Body of pancreas (tissue), 4 donors: ENCODE data around the gene DMBX1. TPM values are rescaled to one million over a fixed set of nuclear protein-coding genes. Genes with fewer than 3 reads are reported as not detected.

Experiments
- ATAC-seq: fragments of 150-250 bp; one replicate; pipeline ENCODE4 v1.9.1; 2016
- DNase-seq, 4 donors: peaks; one replicate each; pipeline ENCODE4 v3.0.0-alpha.2; 2019
- H3K27ac ChIP-seq, 4 donors: fragments of 200-600 bp; sonication (generic); 1 replicate in 3 of 4; 2 replicates in 1 of 4; pipeline versions ENCODE4 v1.5.1 to v1.6.1; 2016 to 2019; ENCODE audit warnings: mild to moderate bottlenecking in 1 of 4, mixed read lengths in 1 of 4, moderate library complexity in 1 of 4
- H3K27me3 ChIP-seq, 2 donors: fragments of 200-600 bp; sonication (generic); one replicate each; pipeline ENCODE4 v1.6.0; 2016; ENCODE audit warnings: mild to moderate bottlenecking in 1 of 2
- H3K36me3 ChIP-seq, 2 donors: fragments of 200-600 bp; sonication (generic); replicated peaks in 1 of 2; 2 replicates each; pipeline ENCODE4 v1.5.1; 2016; ENCODE audit warnings: low read depth in 2 of 2; ENCODE audit not compliant: insufficient read depth in 1 of 2
- H3K4me1 ChIP-seq: fragments of 200-600 bp; sonication (generic); one replicate; pipeline ENCODE4 v1.6.0; 2016
- H3K4me3 ChIP-seq, 2 donors: fragments of 200-600 bp; sonication (generic); 1 replicate in 1 of 2; 2 replicates in 1 of 2; pipeline ENCODE4 v1.5.1; 2016 to 2019
- H3K9me3 ChIP-seq, 3 donors: fragments of 200-600 bp; sonication (generic); 1 replicate in 2 of 3; 2 replicates in 1 of 3; pipeline ENCODE4 v1.5.1; 2016
- CTCF ChIP-seq, 7 experiments: fragments of 450-650 bp in 4 of 7; fragments of 200-600 bp in 3 of 7; sonication (generic) in 3 of 7; IDR thresholded peaks; one replicate each; pipeline ENCODE4 v1.5.1; 2016 to 2019; ENCODE audit warnings: antibody characterized with exemption in 7 of 7
- POLR2A ChIP-seq, 3 donors: fragments of 450-650 bp; IDR thresholded peaks; one replicate each; pipeline ENCODE4 v1.6.1; 2016; ENCODE audit warnings: antibody characterized with exemption in 3 of 3, mild to moderate bottlenecking in 2 of 3
- WGBS, 2 donors: methylation state at CpG; one replicate each; pipeline ENCODE4 v1.1.5; 2017; 5-methylcytosine and 5-hydroxymethylcytosine counted together
- intact Hi-C: fragments of 100-400 bp; cut with DNase I; formaldehyde crosslinking; loops from one replicate; pipeline ENCODE4 v1.15.1; 2023
- total RNA-seq, 2 donors: library from RNA; depleted of rRNA; stranded (reverse); fragments of >200 nt; gene quantifications; one replicate each; pipeline ENCODE4 v1.1.0, GENCODE V29; 2016

Gene DMBX1
- total RNA-seq, 2 donors from 2014 or later = not detected

DNA sequence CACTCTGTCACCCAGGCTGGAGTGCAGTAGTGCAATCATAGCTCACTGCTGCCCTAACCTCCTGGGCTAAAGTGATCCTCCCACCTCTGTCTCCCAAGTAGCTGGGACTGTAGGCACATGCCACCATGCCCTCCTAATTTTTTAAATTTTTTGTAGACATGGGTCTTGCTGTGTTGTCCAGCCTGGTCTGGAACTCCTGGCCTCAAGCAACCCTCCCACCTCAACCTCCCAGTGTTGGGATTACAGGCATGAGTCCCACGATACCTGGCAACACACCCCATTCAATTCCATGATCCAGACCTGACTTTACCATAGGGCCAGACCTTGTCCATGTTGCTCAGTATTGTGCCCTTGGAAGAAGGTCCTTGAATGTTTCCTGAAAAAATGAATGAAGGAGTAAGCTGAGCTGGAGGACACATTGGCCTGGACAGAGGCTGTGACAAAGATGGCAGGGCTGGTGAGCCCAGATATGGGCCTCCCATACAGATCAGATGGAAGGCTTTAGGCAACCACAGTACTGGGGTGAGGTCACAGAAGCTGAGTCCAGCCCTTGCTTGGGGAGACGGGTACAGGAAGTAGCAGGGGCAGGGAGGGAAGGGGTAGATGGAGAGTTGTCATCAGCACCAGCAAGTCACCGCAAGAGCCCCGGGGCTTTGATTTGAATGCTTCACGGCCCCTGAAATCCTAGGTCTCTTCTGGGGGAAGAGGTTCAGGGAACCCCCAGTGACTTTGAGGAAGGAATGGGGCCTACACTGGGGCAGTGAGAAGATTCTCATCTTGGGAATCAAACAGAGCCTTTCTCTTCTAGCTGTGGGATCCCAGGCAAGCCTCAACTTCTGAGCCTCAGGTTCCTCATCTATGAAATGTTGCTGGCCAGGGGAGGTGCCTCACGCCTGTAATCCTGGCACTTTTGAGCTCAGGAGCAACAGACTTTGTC, 40.1 kb upstream of the DMBX1 start:
- 79 to 87% methylated on average over 5 to 6 of the region's 6 CpGs for WGBS, 2 donors
- H3K27ac ChIP-seq = no peak overlapping the region
- H3K27me3 ChIP-seq = peaks cover 0 to 9% of the 10 kb centered on the region in 2 donors
- DNase-seq (no peak), ATAC-seq (no peak)
- no peak for TF ChIP-seq POLR2A (IDR thresholded peaks at IDR 0.05)
- TF ChIP-seq CTCF (IDR thresholded peaks at IDR 0.05) = no peak
- intact Hi-C loops = loop anchor here (5.0 kb wide), 1 partner anchor 93 kb away; no protein-coding TSS in a partner anchor
- no peaks in the 10 kb centered on the region for H3K36me3 ChIP-seq
- H3K4me1 ChIP-seq = peaks cover 4% of the 10 kb centered on the region
- H3K4me3 ChIP-seq = no peak overlapping the region
- no peaks in the 10 kb centered on the region for H3K9me3 ChIP-seq

DNA sequence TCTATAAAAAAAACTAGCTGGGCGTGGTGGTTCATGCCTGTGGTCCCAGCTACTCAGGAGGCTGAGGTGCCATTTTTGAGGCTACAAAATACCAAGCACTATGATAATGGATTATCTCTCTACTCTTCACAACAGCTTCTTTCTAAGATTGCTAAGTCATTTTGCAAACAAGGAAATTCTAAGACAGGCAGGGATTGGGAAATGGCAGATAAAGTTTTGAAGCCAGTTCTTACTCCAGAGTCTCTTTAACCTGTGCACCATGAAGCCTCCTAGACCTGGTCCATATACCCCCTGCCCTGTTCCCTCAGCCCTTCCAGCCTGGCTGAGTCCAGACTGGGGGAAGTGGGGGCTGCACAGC, 39.5 kb upstream of the DMBX1 start:
- no peaks in the 10 kb centered on the region for H3K9me3 ChIP-seq
- H3K4me3 ChIP-seq = no peak overlapping the region
- ATAC-seq = no peak
- TF ChIP-seq POLR2A (IDR thresholded peaks at IDR 0.05) (no peak), CTCF (IDR thresholded peaks at IDR 0.05) (no peak)
- H3K27me3 ChIP-seq = peaks cover 0 to 9% of the 10 kb centered on the region in 2 donors
- H3K36me3 ChIP-seq = no peaks in the 10 kb centered on the region
- whole genome bisulfite sequencing, 2 donors = 78 to 88% methylated on average over 1 of the region's 1 CpG
- peaks cover 4% of the 10 kb centered on the region for H3K4me1 ChIP-seq
- DNase-seq = no peak
- no peak overlapping the region for H3K27ac ChIP-seq
- intact Hi-C loops = no loop called here

GRCh38 chr1:46451948-46452930, 37.4 kb upstream of the DMBX1 start:
- Histone ChIP-seq H3K4me3 (no peak overlapping the region), H3K27ac (no peak overlapping the region), H3K4me1 (peaks cover 4% of the 10 kb centered on the region), H3K27me3 (peaks cover 0 to 9% of the 10 kb centered on the region in 2 donors), H3K9me3 (no peaks in the 10 kb centered on the region), H3K36me3 (no peaks in the 10 kb centered on the region)
- intact Hi-C loops = no loop called here
- no peak for TF ChIP-seq CTCF (IDR thresholded peaks at IDR 0.05)
- no peak for TF ChIP-seq POLR2A (IDR thresholded peaks at IDR 0.05)
- DNase-seq (no peak), ATAC-seq (no peak)
- WGBS, 2 donors = 81 to 82% methylated on average over 5 of the region's 5 CpGs

DNA sequence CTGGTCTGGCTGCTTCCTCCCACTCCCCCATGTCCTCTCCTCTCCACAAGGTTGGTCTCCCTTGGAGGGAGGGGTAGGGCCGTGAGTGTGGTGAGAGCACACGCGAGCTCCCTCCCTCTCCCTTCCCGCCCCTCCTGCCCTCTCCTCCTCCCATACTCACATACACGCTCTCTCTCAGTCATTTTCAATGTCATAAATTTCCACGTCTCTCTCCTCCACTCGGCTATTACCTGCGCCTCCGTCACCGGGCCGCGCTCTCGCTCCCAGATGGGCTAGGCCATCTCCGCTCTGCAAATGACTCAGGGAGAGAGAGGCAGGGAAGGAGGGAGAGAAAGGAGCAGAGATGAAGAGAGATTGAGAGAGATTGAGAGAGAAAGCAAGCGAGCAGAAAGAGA, 36.7 kb upstream of the DMBX1 start:
- no peak for TF ChIP-seq CTCF (IDR thresholded peaks at IDR 0.05)
- TF ChIP-seq POLR2A (IDR thresholded peaks at IDR 0.05) = no peak
- Histone ChIP-seq H3K9me3 (no peaks in the 10 kb centered on the region), H3K27me3 (peaks cover 0 to 3% of the 10 kb centered on the region in 2 donors), H3K27ac (no peak overlapping the region), H3K36me3 (no peaks in the 10 kb centered on the region), H3K4me1 (peaks cover 4% of the 10 kb centered on the region), H3K4me3 (no peak overlapping the region)
- 76 to 78% methylated on average over 15 of the region's 15 CpGs for WGBS, 2 donors
- ATAC-seq = no peak
- DNase-seq = no peak
- intact Hi-C loops = no loop called here
